Activated CD8-positive, alpha-beta T cell treated with anti-CD3 and anti-CD28 coated beads, Interleukin-2, amount 10 ng/mL, durations not matched to agents 7 days and 5 days (primary cell): ENCODE measurements around the gene KLF17. TPM values are rescaled to one million over a fixed set of nuclear protein-coding genes. Genes with fewer than 3 reads are reported as not detected.
"Not testable (repeated sequence)": the region's sequence is repeated elsewhere in the genome, so short reads cannot be mapped to it uniquely, and the experiment has no call there.

Experiments used
- ATAC-seq: fragments of 150-1000 bp; cut with Tn5 transposase; one replicate; pipeline ENCODE4 v1.10.0; 2021; ENCODE audit warnings: moderate library complexity
- CTCF ChIA-PET: fragments of 350-600 bp; sonication (Branson Sonifier 250); formaldehyde crosslinking; loops from one replicate; lab custom pipeline; 2021; ENCODE audit warnings: antibody characterized with exemption; lab: Charles Lee
- POLR2A ChIA-PET: fragments of 350-600 bp; sonication (Branson Sonifier 250); formaldehyde crosslinking; loops from one replicate; lab custom pipeline; 2021; ENCODE audit warnings: antibody characterized with exemption; lab: Charles Lee
- DNase-seq: peaks from one replicate; pipeline ENCODE4 v3.0.0-alpha.2; 2020
- H3K27ac Mint-ChIP-seq: one replicate; pipeline ENCODE4 v1.8.0; 2021; ENCODE audit warnings: mild to moderate bottlenecking, mixed read lengths
- H3K27me3 Mint-ChIP-seq: one replicate; pipeline ENCODE4 v1.8.0; 2021; ENCODE audit warnings: low read depth, mixed read lengths
- H3K36me3 Mint-ChIP-seq: one replicate; pipeline ENCODE4 v1.8.0; 2021; ENCODE audit warnings: low read depth, mixed read lengths
- H3K4me1 Mint-ChIP-seq: one replicate; pipeline ENCODE4 v1.8.0; 2021; ENCODE audit warnings: low read depth, mixed read lengths
- H3K4me3 Mint-ChIP-seq: one replicate; pipeline ENCODE4 v1.8.0; 2021; ENCODE audit warnings: mild to moderate bottlenecking, mixed read lengths
- H3K9me3 Mint-ChIP-seq: one replicate; pipeline ENCODE4 v1.8.0; 2022; ENCODE audit warnings: mixed read lengths; ENCODE audit not compliant: insufficient read depth
- total RNA-seq, 2 experiments: library from RNA; stranded (reverse); gene quantifications; one replicate each; pipeline ENCODE4 v1.2.3, GENCODE V29; 2021

KLF17 gene
- total RNA-seq, 2 experiments from 2014 or later: not detected

- DNase-seq, H3K27me3 Mint-ChIP-seq, ATAC-seq, CTCF ChIA-PET, H3K9me3 Mint-ChIP-seq, H3K4me3 Mint-ChIP-seq, POLR2A ChIA-PET, H3K36me3 Mint-ChIP-seq, H3K27ac Mint-ChIP-seq, H3K4me1 Mint-ChIP-seq: not testable (repeated sequence)
Measured at GRCh38 chr1:44139565-44139964, 20.9 kb downstream of the KLF17 start.

- H3K36me3 Mint-ChIP-seq: peaks cover 4% of the 10 kb centered on the region
- ATAC-seq (no peak), DNase-seq (no peak)
- H3K27me3 Mint-ChIP-seq: peaks cover 7% of the 10 kb centered on the region
- ChIA-PET POLR2A (no interaction called here), CTCF (no interaction called here)
- H3K9me3 Mint-ChIP-seq: peaks cover 16% of the 10 kb centered on the region
- no peaks in the 10 kb centered on the region for H3K4me1 Mint-ChIP-seq
- no peak within 1 kb of the TSS for H3K4me3 Mint-ChIP-seq
- H3K27ac Mint-ChIP-seq: no peak within 1 kb of the TSS
Measured at GRCh38 chr1:44141531-44141930, 22.9 kb downstream of the KLF17 start, which contains the start of gene KLF18. Gene KLF18 (minus strand): TSS chr1:44141631. CDS start chr1:44141631, 0 bp downstream.

- peaks cover 16% of the 10 kb centered on the region for H3K9me3 Mint-ChIP-seq
- ATAC-seq: no peak
Measured at GRCh38 chr1:44144962-44145756, 26.5 kb downstream of the KLF17 start.

GRCh38 chr1:44146536-44147361 is 28.1 kb downstream of the KLF17 start:
- H3K36me3 Mint-ChIP-seq: peaks cover 4% of the 10 kb centered on the region
- no peak overlapping the region for H3K4me3 Mint-ChIP-seq
- no peak for ATAC-seq
- no peaks in the 10 kb centered on the region for H3K4me1 Mint-ChIP-seq
- no peak overlapping the region for H3K27ac Mint-ChIP-seq
- no peak for DNase-seq
- H3K9me3 Mint-ChIP-seq: peaks cover 16% of the 10 kb centered on the region
- CTCF ChIA-PET: no interaction called here
- peaks cover 14% of the 10 kb centered on the region for H3K27me3 Mint-ChIP-seq
- POLR2A ChIA-PET: no interaction called here

More at GRCh38 chr1:44144962-44145756, 26.5 kb downstream of the KLF17 start:
- Mint-ChIP-seq H3K4me3 (no peak overlapping the region), H3K36me3 (peaks cover 4% of the 10 kb centered on the region), H3K27ac (no peak overlapping the region), H3K27me3 (peaks cover 12% of the 10 kb centered on the region), H3K4me1 (no peaks in the 10 kb centered on the region)
- ChIA-PET CTCF (no interaction called here), POLR2A (no interaction called here)
- no peak for DNase-seq

GRCh38 chr1:44147582-44147981 is 29.0 kb downstream of the KLF17 start:
- ChIA-PET POLR2A (no interaction called here), CTCF (no interaction called here)
- peaks cover 16% of the 10 kb centered on the region for H3K9me3 Mint-ChIP-seq
- H3K4me3 Mint-ChIP-seq: no peak overlapping the region
- DNase-seq (no peak), ATAC-seq (no peak)
- H3K4me1 Mint-ChIP-seq: no peaks in the 10 kb centered on the region
- H3K27ac Mint-ChIP-seq: no peak overlapping the region
- H3K27me3 Mint-ChIP-seq: peaks cover 14% of the 10 kb centered on the region
- H3K36me3 Mint-ChIP-seq: peaks cover 4% of the 10 kb centered on the region

- peaks cover 21% of the 10 kb centered on the region for H3K27me3 Mint-ChIP-seq
- H3K36me3 Mint-ChIP-seq: no peaks in the 10 kb centered on the region
- ChIA-PET CTCF (no interaction called here), POLR2A (no interaction called here)
- H3K27ac Mint-ChIP-seq: no peak overlapping the region
- ATAC-seq (no peak), DNase-seq (no peak)
- no peak overlapping the region for H3K4me3 Mint-ChIP-seq
- H3K9me3 Mint-ChIP-seq: no peaks in the 10 kb centered on the region
- H3K4me1 Mint-ChIP-seq: no peaks in the 10 kb centered on the region
Measured at GRCh38 chr1:44151332-44151731, 32.7 kb downstream of the KLF17 start.

GRCh38 chr1:44151808-44152207 is 33.2 kb downstream of the KLF17 start:
- ChIA-PET POLR2A (no interaction called here), CTCF (no interaction called here)
- no peak overlapping the region for H3K27ac Mint-ChIP-seq
- no peaks in the 10 kb centered on the region for H3K9me3 Mint-ChIP-seq
- no peaks in the 10 kb centered on the region for H3K36me3 Mint-ChIP-seq
- no peak overlapping the region for H3K4me3 Mint-ChIP-seq
- DNase-seq (no peak), ATAC-seq (no peak)
- H3K4me1 Mint-ChIP-seq: no peaks in the 10 kb centered on the region
- peaks cover 21% of the 10 kb centered on the region for H3K27me3 Mint-ChIP-seq

- H3K4me3 Mint-ChIP-seq: no peak overlapping the region
- DNase-seq: no peak
- no peaks in the 10 kb centered on the region for H3K9me3 Mint-ChIP-seq
- peaks cover 21% of the 10 kb centered on the region for H3K27me3 Mint-ChIP-seq
- POLR2A ChIA-PET: no interaction called here
- H3K36me3 Mint-ChIP-seq: no peaks in the 10 kb centered on the region
- H3K4me1 Mint-ChIP-seq: no peaks in the 10 kb centered on the region
- H3K27ac Mint-ChIP-seq: no peak overlapping the region
- CTCF ChIA-PET: no interaction called here
- ATAC-seq: no peak
Measured at GRCh38 chr1:44152692-44153091, 34.1 kb downstream of the KLF17 start.

GRCh38 chr1:44154049-44154448 is 35.4 kb downstream of the KLF17 start:
- H3K4me1 Mint-ChIP-seq: no peaks in the 10 kb centered on the region
- no peaks in the 10 kb centered on the region for H3K9me3 Mint-ChIP-seq
- DNase-seq: no peak
- POLR2A ChIA-PET: no interaction called here
- H3K27me3 Mint-ChIP-seq: peaks cover 21% of the 10 kb centered on the region
- H3K27ac Mint-ChIP-seq: no peak overlapping the region
- H3K4me3 Mint-ChIP-seq: no peak overlapping the region
- CTCF ChIA-PET: no interaction called here
- ATAC-seq: no peak
- H3K36me3 Mint-ChIP-seq: no peaks in the 10 kb centered on the region

GRCh38 chr1:44157903-44158302 is 39.3 kb downstream of the KLF17 start:
- Mint-ChIP-seq H3K9me3 (no peaks in the 10 kb centered on the region), H3K27ac (no peak overlapping the region), H3K4me3 (no peak overlapping the region), H3K4me1 (no peaks in the 10 kb centered on the region), H3K36me3 (no peaks in the 10 kb centered on the region), H3K27me3 (peaks cover 10% of the 10 kb centered on the region)
- ATAC-seq (no peak), DNase-seq (no peak)
- CTCF ChIA-PET: no interaction called here
- POLR2A ChIA-PET: no interaction called here

- DNase-seq (no peak), ATAC-seq (no peak)
- Mint-ChIP-seq H3K36me3 (no peaks in the 10 kb centered on the region), H3K27ac (no peak overlapping the region), H3K27me3 (peaks cover 8% of the 10 kb centered on the region), H3K4me3 (no peak overlapping the region), H3K9me3 (no peaks in the 10 kb centered on the region), H3K4me1 (no peaks in the 10 kb centered on the region)
- ChIA-PET POLR2A (no interaction called here), CTCF (interaction anchor here (0.6 kb wide), 1 partner anchor 58 kb away, joined by 3 read pairs; no protein-coding TSS in a partner anchor)
Measured at GRCh38 chr1:44158871-44159270, 40.2 kb downstream of the KLF17 start.

GRCh38 chr1:44161546-44161945 is 42.9 kb downstream of the KLF17 start:
- no peaks in the 10 kb centered on the region for H3K9me3 Mint-ChIP-seq
- CTCF ChIA-PET: no interaction called here

More at GRCh38 chr1:44161546-44161945, 42.9 kb downstream of the KLF17 start:
- H3K36me3 Mint-ChIP-seq: no peaks in the 10 kb centered on the region
- H3K27me3 Mint-ChIP-seq: peaks cover 16% of the 10 kb centered on the region
- H3K4me3 Mint-ChIP-seq: no peak overlapping the region
- H3K27ac Mint-ChIP-seq: no peak overlapping the region
- H3K4me1 Mint-ChIP-seq: no peaks in the 10 kb centered on the region
- POLR2A ChIA-PET: no interaction called here
- DNase-seq (no peak), ATAC-seq (no peak)
